ENCODE data around the gene TRIM31. TPM values are rescaled to one million over a fixed set of nuclear protein-coding genes. Genes with fewer than 3 reads are reported as not detected.
A peak's percentile ranks its signal among the peaks of the same experiment; 100 is the strongest.

Gene TRIM31
- total and polyA plus RNA-seq, 8 donors, result 1.2 to 52.2 (median 7.8) TPM; not detected in 2

DNA sequence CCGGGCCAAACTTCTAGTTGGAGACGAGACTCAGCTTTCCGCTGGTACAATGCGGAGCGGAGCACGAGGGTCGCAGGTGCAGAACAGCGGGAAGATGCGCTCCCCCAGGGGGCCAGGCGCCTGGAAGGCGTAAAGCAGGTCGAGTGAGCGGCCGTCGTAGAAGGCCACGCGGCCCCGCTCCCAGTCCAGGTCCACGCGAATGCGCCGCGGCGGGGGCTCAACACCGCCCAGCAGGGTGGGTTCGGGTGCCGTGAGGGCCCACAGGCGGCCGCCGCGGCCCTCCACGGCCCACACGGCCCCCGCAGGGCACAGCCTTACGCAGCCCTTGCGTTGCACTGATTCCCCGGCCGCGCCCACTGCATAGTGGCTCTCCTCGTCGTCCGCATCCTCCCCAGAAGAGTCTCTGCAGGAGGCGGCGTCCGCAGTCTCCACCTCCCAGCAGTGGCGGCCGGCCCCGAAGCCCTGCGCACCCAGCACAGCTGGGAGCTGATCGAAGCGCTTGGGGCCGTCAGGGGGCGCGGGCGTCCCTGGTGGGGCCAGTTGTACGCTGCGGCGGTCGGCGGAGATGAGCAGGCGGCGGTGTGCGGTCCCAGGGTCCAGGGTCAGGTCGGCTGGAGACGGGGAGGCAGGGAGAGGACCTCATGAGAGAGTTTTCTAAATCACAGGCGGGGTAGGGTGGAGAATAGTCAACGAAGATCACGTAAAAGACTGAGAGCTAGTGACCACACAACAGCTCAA lies 41.6 kb downstream of the TRIM31 start:
- no peak overlapping the region for H3K27ac ChIP-seq
- TF ChIP-seq, protein P1, sequence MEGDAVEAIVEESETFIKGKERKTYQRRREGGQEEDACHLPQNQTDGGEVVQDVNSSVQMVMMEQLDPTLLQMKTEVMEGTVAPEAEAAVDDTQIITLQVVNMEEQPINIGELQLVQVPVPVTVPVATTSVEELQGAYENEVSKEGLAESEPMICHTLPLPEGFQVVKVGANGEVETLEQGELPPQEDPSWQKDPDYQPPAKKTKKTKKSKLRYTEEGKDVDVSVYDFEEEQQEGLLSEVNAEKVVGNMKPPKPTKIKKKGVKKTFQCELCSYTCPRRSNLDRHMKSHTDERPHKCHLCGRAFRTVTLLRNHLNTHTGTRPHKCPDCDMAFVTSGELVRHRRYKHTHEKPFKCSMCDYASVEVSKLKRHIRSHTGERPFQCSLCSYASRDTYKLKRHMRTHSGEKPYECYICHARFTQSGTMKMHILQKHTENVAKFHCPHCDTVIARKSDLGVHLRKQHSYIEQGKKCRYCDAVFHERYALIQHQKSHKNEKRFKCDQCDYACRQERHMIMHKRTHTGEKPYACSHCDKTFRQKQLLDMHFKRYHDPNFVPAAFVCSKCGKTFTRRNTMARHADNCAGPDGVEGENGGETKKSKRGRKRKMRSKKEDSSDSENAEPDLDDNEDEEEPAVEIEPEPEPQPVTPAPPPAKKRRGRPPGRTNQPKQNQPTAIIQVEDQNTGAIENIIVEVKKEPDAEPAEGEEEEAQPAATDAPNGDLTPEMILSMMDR (IDR thresholded peaks at IDR 0.05), result no peak
- no peak for TF ChIP-seq POLR2A (IDR thresholded peaks at IDR 0.05)
- no peak for TF ChIP-seq POLR2AphosphoS5 (IDR thresholded peaks at IDR 0.05)
- TF ChIP-seq EP300 (IDR thresholded peaks at IDR 0.05), result no peak
- H3K27me3 ChIP-seq, result peaks cover 0 to 58% (median 25%) of the 10 kb centered on the region in 3 donors
- intact Hi-C loops (cut with DNase I; ENCODE audit: low total_unique reads), result no loop called here
- WGBS, 5 donors, result 46 to 53% (median 48%) methylated on average over 30 to 68 of the region's 68 CpGs
- H3K4me3 ChIP-seq, result peak overlapping the region in 1 of 4 donors; percentile 14
- peaks cover 13 to 32% (median 30%) of the 10 kb centered on the region in 4 donors for H3K36me3 ChIP-seq
- H3K9me3 ChIP-seq, result no peaks in the 10 kb centered on the region
- peaks cover 27 to 64% (median 47%) of the 10 kb centered on the region in 4 donors for H3K4me1 ChIP-seq
- peak in 1 of 2 donors; percentile 84 for DNase-seq

DNA sequence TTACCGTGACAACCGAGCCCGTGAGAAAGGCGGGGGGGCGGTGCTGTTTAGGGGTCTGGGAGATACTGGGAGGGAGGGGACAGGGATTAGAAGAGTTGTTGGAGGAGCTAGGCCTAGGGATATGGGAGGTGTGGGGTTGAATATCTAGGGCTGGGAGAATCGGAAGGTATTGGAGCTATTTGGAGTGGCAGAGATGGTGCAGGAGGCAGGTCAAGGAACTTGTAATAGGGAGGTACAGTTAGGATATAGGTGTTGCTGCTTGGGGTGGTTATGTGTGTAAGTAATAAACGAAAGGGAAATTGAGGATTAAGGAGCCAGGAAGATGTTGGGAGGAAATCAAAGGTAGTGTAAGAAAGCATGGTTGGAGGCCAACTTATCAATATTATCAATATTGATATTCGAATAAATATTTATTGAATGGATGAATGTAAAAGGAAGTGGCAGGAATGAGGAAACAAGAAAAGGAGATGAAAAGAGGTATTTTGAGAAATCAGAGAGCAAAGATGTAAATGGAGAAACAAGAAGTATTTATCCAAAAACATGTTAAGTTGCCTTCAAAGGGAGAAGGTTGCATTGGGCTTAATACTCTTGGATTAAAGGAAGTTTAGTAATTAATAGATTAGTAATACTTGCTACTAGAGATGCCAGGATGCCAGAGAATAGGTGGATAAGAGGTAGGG lies 45.3 kb downstream of the TRIM31 start:
- H3K36me3 ChIP-seq, result peaks cover 13 to 40% (median 37%) of the 10 kb centered on the region in 4 donors
- H3K27me3 ChIP-seq, result peaks cover 0 to 22% (median 0%) of the 10 kb centered on the region in 3 donors
- 5 to 12% (median 9%) methylated on average over 8 of the region's 8 CpGs for WGBS, 5 donors
- DNase-seq, result no peak
- H3K9me3 ChIP-seq, result no peaks in the 10 kb centered on the region
- peak overlapping the region; percentile 66 to 75 (median 68) for H3K4me3 ChIP-seq
- peak overlapping the region; percentile 71 to 95 (median 93) for H3K27ac ChIP-seq
- TF ChIP-seq, protein P1 (IDR thresholded peaks at IDR 0.05), result no peak
- peaks cover 18 to 60% (median 34%) of the 10 kb centered on the region in 4 donors for H3K4me1 ChIP-seq
- intact Hi-C loops (cut with DNase I; ENCODE audit: low total_unique reads), result no loop called here

DNA sequence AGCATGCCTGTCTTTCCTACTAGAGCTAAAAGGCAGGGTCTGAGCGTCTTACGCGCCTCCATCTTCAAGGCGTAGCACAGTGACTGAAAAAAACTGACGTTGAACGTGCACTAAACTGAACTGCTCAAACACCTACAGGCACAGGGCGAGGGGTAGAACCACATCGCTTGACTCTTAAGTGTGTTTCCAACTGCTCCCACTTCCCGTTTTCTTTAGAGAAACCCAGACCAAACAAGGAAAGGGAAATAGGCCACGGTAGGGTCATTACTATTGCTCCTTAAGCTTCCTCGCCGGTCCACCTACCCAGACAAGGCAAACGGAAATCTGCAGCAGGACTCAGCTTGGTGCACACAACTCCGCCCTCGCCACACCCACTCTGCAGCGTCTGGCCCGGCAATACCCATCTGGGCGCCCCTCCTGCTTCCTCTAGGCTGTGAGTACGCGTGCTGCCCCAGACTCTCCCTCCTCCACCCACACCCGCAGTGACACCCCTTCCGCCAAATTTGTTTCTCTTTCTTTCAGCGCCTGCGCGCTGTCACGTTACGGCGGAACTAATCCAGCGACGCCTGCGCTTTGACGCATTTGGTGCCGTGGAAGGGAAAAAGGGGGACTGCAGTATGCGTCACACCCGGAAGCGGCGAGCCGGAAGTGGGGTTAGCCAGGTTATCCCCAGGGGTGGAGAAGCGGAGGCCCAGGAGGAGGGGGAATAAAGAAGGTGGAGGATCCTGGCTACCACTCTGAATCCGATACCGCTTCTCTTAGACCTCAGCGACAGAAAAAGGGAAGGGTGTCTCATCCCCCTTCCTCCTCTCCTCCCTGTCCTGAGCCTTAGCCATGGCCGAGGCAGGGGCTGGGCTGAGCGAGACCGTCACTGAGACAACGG lies 46.1 kb downstream of the TRIM31 start, which contains the start of gene PPP1R11:
Gene PPP1R11 (plus strand): TSS at position 622 of the 883 bp plus-strand sequence. CDS start 213 bp downstream, at position 835.
- Histone ChIP-seq H3K27me3 (peaks cover 0 to 14% (median 0%) of the 10 kb centered on the region in 3 donors), H3K4me1 (peaks cover 24 to 65% (median 41%) of the 10 kb centered on the region in 4 donors), H3K4me3 (peak within 1 kb of the TSS; percentile 66 to 75 (median 68)), H3K27ac (peak within 1 kb of the TSS; percentile 85 to 95 (median 93)), H3K36me3 (peaks cover 13 to 40% (median 37%) of the 10 kb centered on the region in 4 donors), H3K9me3 (no peaks in the 10 kb centered on the region)
- DNase-seq, result peak; percentile 98 to 100
- whole genome bisulfite sequencing, 5 donors, result 0% methylated on average over 36 to 46 of the region's 46 CpGs
- TF ChIP-seq POLR2AphosphoS5 (IDR thresholded peaks at IDR 0.05), result peak; percentile 82 to 94 (median 88)
- TF ChIP-seq EP300 (IDR thresholded peaks at IDR 0.05), result peak; percentile 5
- TF ChIP-seq, protein P1 (IDR thresholded peaks at IDR 0.05), result no peak
- TF ChIP-seq POLR2A (IDR thresholded peaks at IDR 0.05), result peak in 2 of 4 donors; percentile 85 to 89
- intact Hi-C loops (cut with DNase I; ENCODE audit: low total_unique reads), result no loop called here
